K562 (cell line): ENCODE results near the gene CCDC169. TPM values are rescaled to one million over a fixed set of nuclear protein-coding genes. Genes with fewer than 3 reads are reported as not detected.
A peak's percentile ranks its signal among the peaks of the same experiment; 100 is the strongest.

Experiments used
- ATAC-seq: fragments of 200-7000 bp; cut with Tn5 transposase; 3 replicates; pipeline ENCODE4 v1.9.1; 2020; ENCODE audit warnings: moderate library complexity
- BruUV-seq: library from RNA; stranded (reverse); fragments of 400-500 nt; replicated peaks from 2 replicates; lab custom pipeline; 2021; lab: Mats Ljungman, UMichigan
- CTCF ChIA-PET: fragments of 300-600 bp; formaldehyde crosslinking; extraction: SDS; loops from one replicate; lab custom pipeline; 2021; ENCODE audit warnings: low intra/inter-chr PET ratio; lab: Yijun Ruan, JAX
- POLR2A ChIA-PET: fragments of 300-600, 350-650 bp; sonication (Branson Sonifier 250); formaldehyde crosslinking; extraction: SDS; loops from one replicate; lab custom pipeline; 2021; ENCODE audit warnings: antibody characterized with exemption, inconsistent platforms; lab: Yijun Ruan, JAX
- DNase-seq, 4 experiments: peaks; one replicate each; pipeline versions ENCODE4 v3.0.0 to v3.0.0-alpha.2; 2011 to 2018; ENCODE audit warnings: low spot score in 3 of 4, mixed read lengths in 3 of 4; ENCODE audit errors: extremely low read depth in 1 of 4
- FAIRE-seq: peaks from 2 replicates; lab custom pipeline; 2011; peaks lifted over from hg19 to GRCh38; lab: Jason Lieb, UNC
- H2AFZ ChIP-seq: 2 replicates; pipeline ENCODE4 v1.6.0; 2011; ENCODE audit warnings: low read depth, low read length, control low read depth, inconsistent platforms
- H3K27ac ChIP-seq: fragments of 200-600 bp; 3 replicates; pipeline ENCODE4 v1.8.0; 2011; ENCODE audit warnings: low read depth, mild to moderate bottlenecking, control low read depth, inconsistent platforms, low read length, moderate library complexity, mixed read lengths; ENCODE audit errors: extremely low read depth
- H3K27me3 ChIP-seq, 2 experiments: fragments of 300-600 bp in 1 of 2; 2 replicates in 1 of 2; 3 replicates in 1 of 2; pipeline versions ENCODE4 v1.6.0 to v1.8.0; 2011; ENCODE audit warnings: inconsistent platforms in 2 of 2, low read length in 2 of 2, mild to moderate bottlenecking in 1 of 2, mixed read lengths in 1 of 2, moderate library complexity in 1 of 2; ENCODE audit not compliant: control insufficient read depth in 2 of 2, insufficient read depth in 2 of 2
- H3K36me3 ChIP-seq: fragments of 300-600 bp; 3 replicates; pipeline ENCODE4 v1.8.0; 2011; ENCODE audit warnings: mild to moderate bottlenecking, low read length, inconsistent platforms; ENCODE audit not compliant: control insufficient read depth, insufficient read depth
- H3K4me1 ChIP-seq, 2 experiments: fragments of 200-600 bp in 1 of 2; replicated peaks in 1 of 2; 2 replicates in 1 of 2; 3 replicates in 1 of 2; pipeline versions ENCODE4 v1.5.1 to v1.8.0; 2011; ENCODE audit warnings: inconsistent platforms in 2 of 2, low read length in 2 of 2, mild to moderate bottlenecking in 1 of 2, mixed read lengths in 1 of 2, moderate library complexity in 1 of 2; ENCODE audit not compliant: control insufficient read depth in 2 of 2, insufficient read depth in 2 of 2
- H3K4me2 ChIP-seq: 2 replicates; pipeline ENCODE4 v1.6.1; 2011; ENCODE audit warnings: low read length, control low read depth, inconsistent platforms, mixed read lengths; ENCODE audit not compliant: insufficient read depth
- H3K4me3 ChIP-seq: fragments of 200-600 bp; sonication (generic), shearing (Covaris generic); 2 replicates; pipeline ENCODE4 v1.5.1; 2016; ENCODE audit warnings: control low read depth, inconsistent platforms
- H3K79me2 ChIP-seq: fragments of 200-600 bp; 3 replicates; pipeline ENCODE4 v1.8.0; 2011; ENCODE audit warnings: low read length, inconsistent platforms; ENCODE audit not compliant: control insufficient read depth, insufficient read depth
- H3K9ac ChIP-seq, 2 experiments: 2 replicates each; pipeline versions ENCODE4 v1.6.0 to v1.6.1; 2011; ENCODE audit warnings: low read depth in 2 of 2, low read length in 2 of 2, control low read depth in 1 of 2, inconsistent platforms in 1 of 2, mild to moderate bottlenecking in 1 of 2, mixed read lengths in 1 of 2; ENCODE audit not compliant: insufficient read depth in 1 of 2
- H3K9me1 ChIP-seq: one replicate; pipeline ENCODE4 v1.6.0; 2011; ENCODE audit warnings: inconsistent platforms, mild to moderate bottlenecking, low read length, moderate library complexity; ENCODE audit not compliant: control insufficient read depth, insufficient read depth
- H3K9me3 ChIP-seq: replicated peaks from 2 replicates; pipeline ENCODE4 v1.5.1; 2011; ENCODE audit warnings: low read depth, low read length, inconsistent platforms; ENCODE audit not compliant: control insufficient read depth, insufficient read depth
- H4K20me1 ChIP-seq: replicated peaks from 2 replicates; pipeline ENCODE4 v1.6.1; 2011; ENCODE audit warnings: low read length, inconsistent platforms, mixed read lengths; ENCODE audit not compliant: control insufficient read depth, insufficient read depth
- CREM ChIP-seq: IDR thresholded peaks from 2 replicates; pipeline ENCODE4 v1.6.1; 2014; ENCODE audit warnings: antibody characterized with exemption, low read depth
- DPF2 ChIP-seq: fragments of 450-650 bp; IDR thresholded peaks from 2 replicates; pipeline ENCODE4 v1.6.1; 2016
- NFE2 ChIP-seq: IDR thresholded peaks from 2 replicates; pipeline ENCODE4 v1.6.1; 2014; ENCODE audit warnings: antibody characterized with exemption, low read depth
- NKRF ChIP-seq: fragments of 450-650 bp; IDR thresholded peaks from 2 replicates; pipeline ENCODE4 v1.6.1; 2016; ENCODE audit warnings: borderline replicate concordance
- PHF8 ChIP-seq: fragments of 200-600 bp; sonication (generic); IDR thresholded peaks from 2 replicates; pipeline ENCODE4 v1.6.1; 2012; ENCODE audit warnings: mixed run types, mild to moderate bottlenecking, inconsistent platforms, low read length, moderate library complexity, borderline replicate concordance
- POLR2AphosphoS5 ChIP-seq: IDR thresholded peaks from 2 replicates; pipeline ENCODE4 v1.6.1; 2011; ENCODE audit warnings: mild to moderate bottlenecking, low read depth, low read length, moderate library complexity; ENCODE audit not compliant: control insufficient read depth, insufficient read depth
- POLR2B ChIP-seq: fragments of 450-650 bp; IDR thresholded peaks from 2 replicates; pipeline ENCODE4 v1.6.1; 2018; ENCODE audit warnings: low read depth; ENCODE audit not compliant: partially characterized antibody
- SPI1 ChIP-seq: IDR thresholded peaks from 2 replicates; pipeline ENCODE4 v1.6.1; 2011; ENCODE audit warnings: low read depth, low read length, control low read depth, borderline replicate concordance
- SUPT5H ChIP-seq: fragments of 450-650 bp; IDR thresholded peaks from 2 replicates; pipeline ENCODE4 v1.6.1; 2016
- TSHZ1 ChIP-seq: fragments of 250-450 bp; sonication (Bioruptor Pico); IDR thresholded peaks from 2 replicates; pipeline ENCODE4 v1.4.0; 2020; ENCODE audit warnings: mild to moderate bottlenecking, moderate library complexity
- ZBTB7A ChIP-seq: IDR thresholded peaks from 2 replicates; pipeline ENCODE4 v1.6.1; 2011; ENCODE audit warnings: low read depth, mild to moderate bottlenecking, low read length, moderate library complexity, borderline replicate concordance; ENCODE audit not compliant: control insufficient read depth
- WGBS: fragments of 100-300 bp; shearing (Covaris generic); methylation state at CpG from one replicate; pipeline ENCODE4 v1.1.6; 2016; ENCODE audit warnings: low coverage, mixed read lengths; ENCODE audit not compliant: insufficient coverage; ENCODE audit errors: missing lambda C conversion rate; 5-methylcytosine and 5-hydroxymethylcytosine counted together
- in situ Hi-C: fragments of 300-500 bp; cut with MboI; formaldehyde crosslinking; loops from 4 replicates; pipeline ENCODE4 v1.15.0; 2018; ENCODE audit warnings: inconsistent platforms, mixed read lengths
- intact Hi-C: fragments of 100-400 bp; cut with micrococcal nuclease; formaldehyde crosslinking; loops from 2 replicates; pipeline ENCODE4 v1.14.2; 2022
- polyA plus RNA-seq, 8 experiments: library from polyadenylated mRNA; depleted of rRNA in 4 of 8; stranded (reverse) in 5 of 8; unstranded in 3 of 8; fragments of >200 nt; fragmentation: Nextera tagmentation in 2 of 8; fragmentation: Illumina TruSeq in 1 of 8; extraction: Ambion mirVana in 2 of 8; extraction: Trizol in 1 of 8; gene quantifications; 2 replicates each; pipeline versions ENCODE4 v1.2.1 to v1.2.3, GENCODE V29; 2011 to 2014; ENCODE audit warnings: inconsistent platforms in 1 of 8, missing spikeins in 1 of 8
- total RNA-seq, 7 experiments: library from RNA; depleted of rRNA in 6 of 7; stranded (reverse); fragments of >200 nt in 6 of 7; fragmentation: Illumina TruSeq in 2 of 7; extraction: Trizol in 2 of 7; gene quantifications; 2 replicates each; pipeline versions ENCODE4 v1.2.1 to v1.2.3, GENCODE V29; 2011 to 2021; ENCODE audit warnings: low replicate concordance in 1 of 7

The CCDC169 gene
- total and polyA plus RNA-seq, 9 of the 15 experiments (the other 6 are each of a cell fraction or from before 2014, with no cell fraction given) = 6.8 to 22.0 (median 12.4) TPM

- TF ChIP-seq POLR2AphosphoS5 = peak; percentile 27; the same call in 1 of the 2 replicates
Measured at GRCh38 chr13:36346222-36347083, 48.8 kb upstream of the CCDC169 start, which contains the start of gene SPART (continued).

GRCh38 chr13:36345438-36346221 is 48.0 kb upstream of the CCDC169 start:
- Histone ChIP-seq H3K9me3 (no peaks in the 10 kb centered on the region), H3K9me1 (no peaks in the 10 kb centered on the region), H3K79me2 (peaks cover 59% of the 10 kb centered on the region), H3K9ac (peak overlapping the region; percentile 93 to 97), H3K27ac (peak overlapping the region; percentile 97), H3K4me2 (peak overlapping the region; percentile 91), H3K36me3 (no peaks in the 10 kb centered on the region), H2AFZ (peak overlapping the region; percentile 96), H3K4me3 (peak overlapping the region; percentile 68), H4K20me1 (no peaks in the 10 kb centered on the region), H3K27me3 (no peaks in the 10 kb centered on the region), H3K4me1 (peaks cover 0 to 6% of the 10 kb centered on the region in 2 experiments; a peak in 3 of 5 replicates)
- peak; percentile 75 for ATAC-seq
- intact Hi-C loops (loop anchor here (2.0 to 10.0 kb wide), 4 partner anchors 49 to 469 kb away; partner anchors contain the start of genes CCDC169 and RFXAP), in situ Hi-C loops (no loop called here)
- peak; percentile 11 to 80 (median 27) for DNase-seq
- ChIA-PET POLR2A (interaction anchor here (0.8 to 1.4 kb wide), 2 partner anchors 9 to 47 kb away, joined by 3 read pairs; no protein-coding TSS in a partner anchor), CTCF (interaction anchor here (0.7 kb wide), 1 partner anchor 47 kb away, joined by 3 read pairs; no protein-coding TSS in a partner anchor)
- under 1% methylated on average over 23 of the region's 50 CpGs for WGBS
- FAIRE-seq = peak; percentile 88
- BruUV-seq = TSS peak; percentile 39
- peak; percentile 72; the same call in 1 of the 2 replicates for TF ChIP-seq SPI1
- TF ChIP-seq NKRF = peak; percentile 24; the same call in 1 of the 2 replicates
- peak; percentile 61 for TF ChIP-seq SUPT5H
- peak; percentile 26; the same call in 1 of the 2 replicates for TF ChIP-seq DPF2
- peak; percentile 88 for TF ChIP-seq NFE2
- TF ChIP-seq POLR2B = peak; percentile 34
- peak; percentile 90 for TF ChIP-seq CREM
- peak; percentile 67; the same call in 1 of the 2 replicates for TF ChIP-seq ZBTB7A
- TF ChIP-seq PHF8 = peak; percentile 45; the same call in 1 of the 2 replicates
- TF ChIP-seq TSHZ1 (CRISPR knock-in tag) = no peak
